Nephron (organoid): Measurements from ENCODE around the gene ARHGAP26.

Experiments used
- H3K27ac Mint-ChIP-seq, 3 experiments: 2 replicates each; pipeline ENCODE4 v1.8.0; 2020; ENCODE audit warnings: mixed read lengths in 3 of 3, mild to moderate bottlenecking in 2 of 3, moderate library complexity in 1 of 3
- H3K27me3 Mint-ChIP-seq: 2 replicates; pipeline ENCODE4 v1.8.0; 2021; ENCODE audit warnings: low read depth, mild to moderate bottlenecking, moderate library complexity, mixed read lengths
- H3K36me3 Mint-ChIP-seq: 2 replicates; pipeline ENCODE4 v1.8.0; 2020; ENCODE audit warnings: low read depth, mixed read lengths
- H3K4me1 Mint-ChIP-seq: 2 replicates; pipeline ENCODE4 v1.8.0; 2020; ENCODE audit warnings: mixed read lengths
- H3K4me3 Mint-ChIP-seq, 3 experiments: 2 replicates each; pipeline ENCODE4 v1.8.0; 2020; ENCODE audit warnings: mild to moderate bottlenecking in 3 of 3, mixed read lengths in 3 of 3, moderate library complexity in 2 of 3
- H3K9me3 Mint-ChIP-seq: 2 replicates; pipeline ENCODE4 v1.8.0; 2020; ENCODE audit warnings: mixed read lengths
- TF ChIP-seq, protein P1 (sequence below), 3 experiments: fragments of 200-600 bp; sonication (generic); IDR thresholded peaks; one replicate each; pipeline ENCODE4 v1.5.0; 2021; ENCODE audit warnings: antibody characterized with exemption in 3 of 3; ENCODE audit not compliant: unreplicated experiment in 3 of 3

The ARHGAP26 gene

DNA sequence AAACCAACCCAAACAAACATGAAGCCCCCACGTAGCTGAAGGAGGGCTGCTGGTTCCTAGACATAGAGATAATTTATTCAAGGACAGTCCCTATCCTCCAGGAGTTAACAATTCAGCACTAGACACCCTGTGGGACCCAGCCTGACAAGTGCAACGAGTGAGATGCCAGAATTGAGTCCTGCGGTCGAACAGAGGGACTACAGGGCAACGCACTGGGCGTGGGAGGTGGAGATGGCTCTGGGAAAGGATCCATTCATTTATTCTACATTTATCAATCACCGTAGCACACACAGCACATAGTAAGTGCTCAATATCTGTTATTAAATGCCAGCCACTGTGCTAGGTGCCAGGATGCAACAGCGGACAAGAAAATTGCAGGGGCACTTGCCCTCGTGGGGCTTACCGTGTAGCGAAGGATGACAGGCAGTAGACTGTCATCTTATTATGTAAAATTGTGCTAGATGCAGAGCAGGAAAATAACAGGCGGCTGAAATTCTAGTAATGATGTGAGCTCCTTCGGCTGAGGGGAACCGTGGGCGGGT, 855 bp upstream of the ARHGAP26 start:
- H3K4me3 Mint-ChIP-seq: peak overlapping the region; percentile 91 to 99 (median 95)
- no peaks in the 10 kb centered on the region for H3K36me3 Mint-ChIP-seq
- H3K4me1 Mint-ChIP-seq: peaks cover 12% of the 10 kb centered on the region
- no peaks in the 10 kb centered on the region for H3K9me3 Mint-ChIP-seq
- peak overlapping the region; percentile 37 to 68 (median 64) for H3K27ac Mint-ChIP-seq
- TF ChIP-seq, protein P1, sequence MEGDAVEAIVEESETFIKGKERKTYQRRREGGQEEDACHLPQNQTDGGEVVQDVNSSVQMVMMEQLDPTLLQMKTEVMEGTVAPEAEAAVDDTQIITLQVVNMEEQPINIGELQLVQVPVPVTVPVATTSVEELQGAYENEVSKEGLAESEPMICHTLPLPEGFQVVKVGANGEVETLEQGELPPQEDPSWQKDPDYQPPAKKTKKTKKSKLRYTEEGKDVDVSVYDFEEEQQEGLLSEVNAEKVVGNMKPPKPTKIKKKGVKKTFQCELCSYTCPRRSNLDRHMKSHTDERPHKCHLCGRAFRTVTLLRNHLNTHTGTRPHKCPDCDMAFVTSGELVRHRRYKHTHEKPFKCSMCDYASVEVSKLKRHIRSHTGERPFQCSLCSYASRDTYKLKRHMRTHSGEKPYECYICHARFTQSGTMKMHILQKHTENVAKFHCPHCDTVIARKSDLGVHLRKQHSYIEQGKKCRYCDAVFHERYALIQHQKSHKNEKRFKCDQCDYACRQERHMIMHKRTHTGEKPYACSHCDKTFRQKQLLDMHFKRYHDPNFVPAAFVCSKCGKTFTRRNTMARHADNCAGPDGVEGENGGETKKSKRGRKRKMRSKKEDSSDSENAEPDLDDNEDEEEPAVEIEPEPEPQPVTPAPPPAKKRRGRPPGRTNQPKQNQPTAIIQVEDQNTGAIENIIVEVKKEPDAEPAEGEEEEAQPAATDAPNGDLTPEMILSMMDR (IDR thresholded peaks at IDR 0.05; ENCODE audit: unreplicated experiment in 3 of 3): peak in 1 of 3 experiments; percentile 4
- peaks cover 38% of the 10 kb centered on the region for H3K27me3 Mint-ChIP-seq

DNA sequence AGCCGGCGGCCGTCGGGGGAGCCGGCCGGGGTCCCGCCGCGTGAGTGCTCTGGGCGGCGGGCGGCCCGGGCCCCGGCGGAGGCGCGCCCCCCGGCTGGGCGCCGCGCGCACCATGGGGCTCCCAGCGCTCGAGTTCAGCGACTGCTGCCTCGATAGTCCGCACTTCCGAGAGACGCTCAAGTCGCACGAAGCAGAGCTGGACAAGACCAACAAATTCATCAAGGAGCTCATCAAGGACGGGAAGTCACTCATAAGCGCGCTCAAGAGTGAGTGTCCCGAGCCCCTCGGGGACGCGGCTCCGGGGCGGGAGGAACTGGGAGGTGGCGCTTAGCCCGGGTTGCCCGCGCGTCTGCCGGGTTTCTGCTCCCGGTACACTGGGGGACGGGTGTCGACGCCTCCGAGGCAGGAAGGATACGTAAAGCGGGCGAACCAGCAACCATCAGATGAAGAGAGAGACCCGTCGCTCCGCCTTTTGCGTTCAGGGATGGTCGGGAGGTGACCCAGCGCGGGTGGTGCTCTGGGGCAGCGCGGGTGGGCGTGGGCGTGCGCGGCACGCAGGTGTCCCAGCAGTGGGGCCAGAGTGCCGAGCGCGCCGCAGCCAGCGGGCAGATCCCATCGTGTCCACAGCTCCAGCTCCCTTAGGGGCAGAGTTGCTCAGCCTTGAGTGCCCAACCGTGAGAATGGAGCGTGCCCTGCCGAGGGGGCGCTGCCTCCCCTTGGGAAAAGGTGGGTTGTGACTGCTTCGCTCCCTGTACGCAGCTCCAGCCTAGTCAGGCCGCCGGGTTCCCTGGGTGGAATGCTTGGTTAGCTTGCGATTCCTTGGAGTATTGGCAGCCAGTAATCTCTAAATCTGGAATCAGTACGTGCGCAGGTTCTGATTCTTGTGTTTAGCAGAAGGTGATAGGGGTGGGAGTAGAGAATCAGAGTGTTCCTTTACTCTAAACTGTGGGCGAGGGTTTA, 753 bp downstream of the ARHGAP26 start:
- Mint-ChIP-seq H3K9me3 (no peaks in the 10 kb centered on the region), H3K27me3 (peaks cover 45% of the 10 kb centered on the region), H3K4me3 (peak overlapping the region; percentile 93 to 95 (median 93)), H3K27ac (peak overlapping the region; percentile 42 to 72 (median 63)), H3K36me3 (no peaks in the 10 kb centered on the region), H3K4me1 (peaks cover 12% of the 10 kb centered on the region)
- TF ChIP-seq, protein P1 (IDR thresholded peaks at IDR 0.05; ENCODE audit: unreplicated experiment in 3 of 3): no peak

- Mint-ChIP-seq H3K4me3 (peak overlapping the region; percentile 93 to 95 (median 93)), H3K4me1 (peaks cover 12% of the 10 kb centered on the region), H3K36me3 (no peaks in the 10 kb centered on the region), H3K27me3 (peaks cover 45% of the 10 kb centered on the region), H3K9me3 (no peaks in the 10 kb centered on the region), H3K27ac (peak overlapping the region; percentile 42 to 72 (median 63))
- TF ChIP-seq, protein P1 (IDR thresholded peaks at IDR 0.05; ENCODE audit: unreplicated experiment in 3 of 3): no peak
Measured at GRCh38 chr5:142771666-142772065, 1.5 kb downstream of the ARHGAP26 start.

GRCh38 chr5:142772446-142773293, 2.5 kb downstream of the ARHGAP26 start:
- H3K4me3 Mint-ChIP-seq: peak overlapping the region; percentile 47 to 93 (median 61)
- TF ChIP-seq, protein P1 (IDR thresholded peaks at IDR 0.05; ENCODE audit: unreplicated experiment in 3 of 3): no peak
- H3K27ac Mint-ChIP-seq: no peak overlapping the region
- peaks cover 13% of the 10 kb centered on the region for H3K4me1 Mint-ChIP-seq
- H3K9me3 Mint-ChIP-seq: no peaks in the 10 kb centered on the region
- peaks cover 45% of the 10 kb centered on the region for H3K27me3 Mint-ChIP-seq
- no peaks in the 10 kb centered on the region for H3K36me3 Mint-ChIP-seq

DNA sequence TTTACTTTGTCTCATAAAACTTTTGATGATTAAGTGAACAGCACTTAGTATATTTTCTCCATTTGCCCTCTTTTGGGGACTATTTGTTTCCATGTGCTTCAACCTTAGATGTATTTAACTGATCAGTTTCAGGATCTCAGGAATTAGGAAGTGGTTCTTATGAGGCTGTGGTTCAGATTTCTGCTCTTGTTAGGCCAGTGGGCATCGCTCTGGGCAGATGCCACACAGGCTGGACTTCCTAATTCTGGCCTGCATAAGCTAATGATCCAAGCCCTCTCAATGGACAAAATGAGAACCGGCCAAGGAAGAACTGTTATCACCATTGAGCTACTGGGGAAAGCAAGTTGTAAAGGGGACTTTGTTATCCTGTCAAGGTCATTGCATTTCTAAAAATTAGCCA, 6.9 kb downstream of the ARHGAP26 start:
- no peaks in the 10 kb centered on the region for H3K36me3 Mint-ChIP-seq
- H3K9me3 Mint-ChIP-seq: no peaks in the 10 kb centered on the region
- peaks cover 30% of the 10 kb centered on the region for H3K4me1 Mint-ChIP-seq
- H3K27me3 Mint-ChIP-seq: peaks cover 29% of the 10 kb centered on the region
- no peak overlapping the region for H3K4me3 Mint-ChIP-seq
- TF ChIP-seq, protein P1 (IDR thresholded peaks at IDR 0.05; ENCODE audit: unreplicated experiment in 3 of 3): no peak
- no peak overlapping the region for H3K27ac Mint-ChIP-seq
